HG03064 (cell line): ENCODE measurements around the gene ACTR6.
"Not testable (repeated sequence)": the region's sequence is repeated elsewhere in the genome, so short reads cannot be mapped to it uniquely, and the experiment has no call there.

Source experiments
- ATAC-seq: cut with Tn5 transposase; IDR thresholded peaks from one replicate; pipeline ENCODE4 v1.9.1; 2021; ENCODE audit warnings: low read depth; ENCODE audit not compliant: unreplicated experiment

ACTR6 gene

GRCh38 chr12:100216337-100216736 is 15.7 kb downstream of the ACTR6 start:
- ATAC-seq = no peak

- ATAC-seq = no peak
These were observed 18.9 kb downstream of the ACTR6 start for GRCh38 chr12:100219328-100220109.

GRCh38 chr12:100221523-100221922 is 20.9 kb downstream of the ACTR6 start:
- ATAC-seq = no peak

GRCh38 chr12:100222173-100222572 is 21.6 kb downstream of the ACTR6 start:
- not testable (repeated sequence) for ATAC-seq

- no peak for ATAC-seq
These were observed 24.9 kb downstream of the ACTR6 start for GRCh38 chr12:100225491-100225890.

GRCh38 chr12:100229036-100229635 is 28.5 kb downstream of the ACTR6 start:
- no peak for ATAC-seq

- no peak for ATAC-seq
These were observed 29.3 kb downstream of the ACTR6 start for GRCh38 chr12:100229876-100230275.

GRCh38 chr12:100231873-100232272 is 31.3 kb downstream of the ACTR6 start:
- not testable (repeated sequence) for ATAC-seq

GRCh38 chr12:100234166-100234565 is 33.6 kb downstream of the ACTR6 start:
- ATAC-seq = no peak

- no peak for ATAC-seq
These were observed 34.1 kb downstream of the ACTR6 start for GRCh38 chr12:100234591-100235304.

- ATAC-seq = no peak
These were observed 38.2 kb downstream of the ACTR6 start for GRCh38 chr12:100238801-100239200.

GRCh38 chr12:100239589-100239988 is 39.0 kb downstream of the ACTR6 start:
- ATAC-seq = no peak

GRCh38 chr12:100243137-100243536 is 42.5 kb downstream of the ACTR6 start:
- no peak for ATAC-seq

GRCh38 chr12:100247765-100248164 is 47.1 kb downstream of the ACTR6 start:
- ATAC-seq = no peak

- ATAC-seq = no peak
These were observed 48.3 kb downstream of the ACTR6 start for GRCh38 chr12:100248886-100249285.

GRCh38 chr12:100249941-100250340 is 49.3 kb downstream of the ACTR6 start:
- ATAC-seq = no peak

GRCh38 chr12:100251917-100252316 is 51.3 kb downstream of the ACTR6 start:
- no peak for ATAC-seq

- no peak for ATAC-seq
These were observed 52.8 kb downstream of the ACTR6 start for GRCh38 chr12:100253437-100253836.

GRCh38 chr12:100254876-100255275 is 54.3 kb downstream of the ACTR6 start:
- ATAC-seq = no peak

GRCh38 chr12:100258127-100258526 is 57.5 kb downstream of the ACTR6 start:
- no peak for ATAC-seq

- no peak for ATAC-seq
These were observed 62.5 kb downstream of the ACTR6 start for GRCh38 chr12:100263131-100263530.

- not testable (repeated sequence) for ATAC-seq
These were observed 64.5 kb downstream of the ACTR6 start for GRCh38 chr12:100265107-100265506.
